CD4-positive, alpha-beta T cell (primary cell): ENCODE results near the gene OR52H1. TPM values are rescaled to one million over a fixed set of nuclear protein-coding genes. Genes with fewer than 3 reads are reported as not detected.

Experiments
- ATAC-seq: fragments of 200-7000 bp; cut with Tn5 transposase; one replicate; pipeline ENCODE4 v1.10.0; 2022; ENCODE audit warnings: mild to moderate bottlenecking; ENCODE audit not compliant: poor library complexity
- CTCF ChIA-PET: fragments of 350-600 bp; sonication (Branson Sonifier 250); formaldehyde crosslinking; loops from one replicate; lab custom pipeline; 2021; ENCODE audit warnings: antibody characterized with exemption, inconsistent platforms; lab: Charles Lee
- POLR2A ChIA-PET: fragments of 350-600 bp; sonication (Branson Sonifier 250); formaldehyde crosslinking; loops from one replicate; lab custom pipeline; 2021; ENCODE audit warnings: antibody characterized with exemption, inconsistent platforms; lab: Charles Lee
- DNase-seq, 14 experiments: peaks; one replicate each; pipeline ENCODE4 v3.0.0-alpha.2; 2013 to 2020; ENCODE audit warnings: mixed read lengths in 2 of 14
- H3K27ac ChIP-seq, 2 donors: one replicate each; pipeline versions ENCODE4 v1.5.1 to v1.7.0; 2013; ENCODE audit warnings: low read length in 2 of 2, low read depth in 1 of 2, mild to moderate bottlenecking in 1 of 2
- H3K27me3 ChIP-seq, 2 experiments: 1 replicate in 1 of 2; 2 replicates in 1 of 2; pipeline versions ENCODE4 v1.6.1 to v1.7.0; 2013; ENCODE audit warnings: low read length in 2 of 2, control low read depth in 1 of 2, mild to moderate bottlenecking in 1 of 2, moderate library complexity in 1 of 2; ENCODE audit not compliant: insufficient read depth in 2 of 2, control insufficient read depth in 1 of 2
- H3K36me3 ChIP-seq: one replicate; pipeline ENCODE4 v1.6.1; 2013; ENCODE audit warnings: low read length, control low read depth; ENCODE audit not compliant: insufficient read depth
- H3K4me1 ChIP-seq: one replicate; pipeline ENCODE4 v1.6.1; 2013; ENCODE audit warnings: low read length, control low read depth; ENCODE audit not compliant: insufficient read depth
- H3K4me3 ChIP-seq: one replicate; pipeline ENCODE4 v1.5.1; 2013; ENCODE audit warnings: mild to moderate bottlenecking, low read length, moderate library complexity
- H3K9me3 ChIP-seq, 2 experiments: 1 replicate in 1 of 2; 2 replicates in 1 of 2; pipeline versions ENCODE4 v1.6.1 to v1.7.0; 2013; ENCODE audit warnings: low read length in 2 of 2, mild to moderate bottlenecking in 2 of 2, control low read depth in 1 of 2, moderate library complexity in 1 of 2; ENCODE audit not compliant: control insufficient read depth in 1 of 2, insufficient read depth in 1 of 2
- H3K27ac Mint-ChIP-seq: one replicate; pipeline ENCODE4 v1.8.0; 2020; ENCODE audit warnings: mixed read lengths
- H3K27me3 Mint-ChIP-seq: one replicate; pipeline ENCODE4 v1.8.0; 2021; ENCODE audit warnings: mixed read lengths
- H3K36me3 Mint-ChIP-seq: one replicate; pipeline ENCODE4 v1.8.0; 2021; ENCODE audit warnings: low read depth, mixed read lengths
- H3K4me1 Mint-ChIP-seq: one replicate; pipeline ENCODE4 v1.8.0; 2021; ENCODE audit warnings: low read depth, mixed read lengths
- H3K4me3 Mint-ChIP-seq: one replicate; pipeline ENCODE4 v1.8.0; 2020; ENCODE audit warnings: mild to moderate bottlenecking, mixed read lengths
- H3K9me3 Mint-ChIP-seq: one replicate; pipeline ENCODE4 v1.8.0; 2020; ENCODE audit warnings: mixed read lengths
- CTCF ChIP-seq: fragments of 200-600 bp; IDR thresholded peaks from one replicate; pipeline ENCODE4 v1.8.0; 2022; ENCODE audit warnings: antibody characterized with exemption, mild to moderate bottlenecking
- intact Hi-C, 2 experiments: fragments of 100-400 bp; cut with DNase I in 1 of 2; cut with micrococcal nuclease in 1 of 2; formaldehyde crosslinking; loops; one replicate each; pipeline versions ENCODE4 v1.15.1 to v1.9.0; 2023 to 2025; cut with DNase I, micrococcal nuclease
- total RNA-seq, 174 experiments: library from RNA in 2 of 174; stranded (reverse) in 2 of 174; gene quantifications; one replicate each; pipeline ENCODE4 v1.2.3 and lab custom pipeline; 2021 to 2026

The OR52H1 gene
- total RNA-seq, 2 experiments from 2014 or later = 0.22 TPM; not detected in 1

DNA sequence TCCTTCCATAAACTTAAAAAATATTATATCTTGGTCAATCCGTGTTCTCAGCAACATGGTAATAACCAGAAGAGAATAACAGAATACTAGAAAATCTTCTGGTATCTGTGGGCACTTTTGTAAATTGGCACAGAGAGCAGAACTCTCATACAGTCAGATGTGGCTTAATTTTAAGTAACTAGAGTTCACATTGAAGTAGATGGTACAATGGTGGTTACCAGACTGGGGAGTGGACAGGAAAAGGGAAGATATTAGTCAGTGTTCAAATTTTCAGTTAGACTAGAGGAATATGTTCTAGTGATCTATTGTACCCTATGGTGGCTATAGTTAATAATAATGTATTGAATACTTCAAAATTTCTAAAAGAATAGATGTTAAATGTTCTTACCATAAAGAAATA lies 6.9 kb downstream of the OR52H1 start:
- intact Hi-C loops = no loop called here
- no peaks in the 10 kb centered on the region for H3K4me1 ChIP-seq
- no peaks in the 10 kb centered on the region for H3K36me3 ChIP-seq
- TF ChIP-seq CTCF = no peak
- peaks cover 6% of the 10 kb centered on the region for H3K9me3 Mint-ChIP-seq
- DNase-seq = no peak
- no peak for ATAC-seq
- no peak overlapping the region for H3K4me3 Mint-ChIP-seq
- H3K27me3 ChIP-seq = no peaks in the 10 kb centered on the region
- H3K27ac Mint-ChIP-seq = no peak overlapping the region
- no peak overlapping the region for H3K27ac ChIP-seq
- peaks cover 0 to 3% of the 10 kb centered on the region in 2 experiments for H3K9me3 ChIP-seq
- no peaks in the 10 kb centered on the region for H3K4me1 Mint-ChIP-seq
- POLR2A ChIA-PET = no interaction called here
- CTCF ChIA-PET = no interaction called here
- no peak overlapping the region for H3K4me3 ChIP-seq
- no peaks in the 10 kb centered on the region for H3K27me3 Mint-ChIP-seq
- H3K36me3 Mint-ChIP-seq = no peaks in the 10 kb centered on the region

GRCh38 chr11:5536482-5536881 lies 11.9 kb downstream of the OR52H1 start:
- no peak overlapping the region for H3K27ac Mint-ChIP-seq
- no peaks in the 10 kb centered on the region for H3K27me3 Mint-ChIP-seq
- Histone ChIP-seq H3K4me3 (no peak overlapping the region), H3K4me1 (no peaks in the 10 kb centered on the region), H3K27ac (no peak overlapping the region), H3K36me3 (no peaks in the 10 kb centered on the region), H3K9me3 (peaks cover 0 to 3% of the 10 kb centered on the region in 2 experiments), H3K27me3 (no peaks in the 10 kb centered on the region)
- H3K9me3 Mint-ChIP-seq = peaks cover 6% of the 10 kb centered on the region
- intact Hi-C loops = no loop called here
- no peaks in the 10 kb centered on the region for H3K36me3 Mint-ChIP-seq
- no peak overlapping the region for H3K4me3 Mint-ChIP-seq
- H3K4me1 Mint-ChIP-seq = no peaks in the 10 kb centered on the region
- ChIA-PET POLR2A (no interaction called here), CTCF (no interaction called here)
- DNase-seq = no peak
- TF ChIP-seq CTCF = no peak
- no peak for ATAC-seq

DNA sequence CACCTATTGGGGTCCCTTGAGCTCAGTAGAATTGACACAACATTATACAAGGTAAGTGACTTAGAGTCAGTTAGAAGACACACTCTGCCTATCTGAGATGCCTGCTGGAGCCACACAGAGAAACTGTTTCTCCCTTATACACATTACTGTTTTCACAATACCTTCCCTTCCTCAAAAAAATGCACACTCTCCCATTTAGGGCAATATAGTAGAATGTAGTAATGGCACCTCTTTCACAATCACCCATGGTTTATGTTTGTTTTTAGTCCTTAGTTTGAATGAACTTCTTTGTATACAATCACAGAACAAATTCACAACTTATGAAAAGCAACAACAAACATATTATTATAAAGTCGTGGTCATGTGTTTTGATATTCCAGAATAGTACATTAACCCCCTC lies 14.3 kb downstream of the OR52H1 start:
- H3K27ac ChIP-seq = no peak overlapping the region
- H3K27me3 ChIP-seq = no peaks in the 10 kb centered on the region
- Mint-ChIP-seq H3K27ac (no peak overlapping the region), H3K9me3 (peaks cover 6% of the 10 kb centered on the region), H3K36me3 (no peaks in the 10 kb centered on the region), H3K4me1 (no peaks in the 10 kb centered on the region), H3K4me3 (no peak overlapping the region), H3K27me3 (no peaks in the 10 kb centered on the region)
- ChIA-PET POLR2A (no interaction called here), CTCF (interaction anchor here (0.9 kb wide), 1 partner anchor 15 kb away, joined by 3 read pairs; no protein-coding TSS in a partner anchor)
- TF ChIP-seq CTCF = no peak
- DNase-seq = no peak
- H3K36me3 ChIP-seq = no peaks in the 10 kb centered on the region
- peaks cover 0 to 3% of the 10 kb centered on the region in 2 experiments for H3K9me3 ChIP-seq
- H3K4me3 ChIP-seq = no peak overlapping the region
- ATAC-seq = no peak
- intact Hi-C loops = no loop called here
- H3K4me1 ChIP-seq = no peaks in the 10 kb centered on the region
